CD4-positive, alpha-beta memory T cell (primary cell): ENCODE results near the gene TRIM23. TPM values are rescaled to one million over a fixed set of nuclear protein-coding genes. Genes with fewer than 3 reads are reported as not detected.

Source experiments
- polyA plus RNA-seq, 2 donors: library from polyadenylated mRNA; unstranded; fragments of 300-500 nt; fragmentation: Illumina TruSeq; gene quantifications; one replicate each; pipeline ENCODE4 v1.2.3, GENCODE V29; 2021
- total RNA-seq, 2 experiments: library from RNA; stranded (reverse); gene quantifications; one replicate each; pipeline ENCODE4 v1.2.3, GENCODE V29; 2021

TRIM23 gene
- total and polyA plus RNA-seq, 4 experiments from 2014 or later: 10.2 to 25.4 (median 17.2) TPM

Other genes starting within 250 kb of the TRIM23 start
- gene ADAMTS6, start 142.4 kb downstream of the TRIM23 start, total RNA-seq: 1 to 10 TPM in 1 of 2 experiments, under 1 TPM in 1; 0.89 to 1.8 TPM
- under 1 TPM in 1 of 2 donors, not detected in 1; 0.14 TPM for gene ADAMTS6, start 142.4 kb downstream of the TRIM23 start, polyA plus RNA-seq
- gene CENPK, start 61.2 kb downstream of the TRIM23 start, total RNA-seq: 10 to 100 TPM; 13.6 to 15.4 TPM
- 10 to 100 TPM in 1 of 2 donors, 1 to 10 TPM in 1; 6.7 to 30.7 TPM for gene CENPK, start 61.2 kb downstream of the TRIM23 start, polyA plus RNA-seq
- gene PPWD1, start 61.0 kb downstream of the TRIM23 start, total RNA-seq: 100 to 1,000 TPM; 102 to 104 TPM
- gene PPWD1, start 61.0 kb downstream of the TRIM23 start, polyA plus RNA-seq: 10 to 100 TPM; 36.4 to 45.9 TPM
- 1 to 10 TPM; 6.1 to 7.4 TPM for gene SHLD3, start 694 bp upstream of the TRIM23 start, total RNA-seq
- gene SHLD3, start 694 bp upstream of the TRIM23 start, polyA plus RNA-seq: 1 to 10 TPM; 4.9 to 9.8 TPM
- 10 to 100 TPM; 20.9 TPM for gene TRAPPC13, start 694 bp upstream of the TRIM23 start, total RNA-seq
- gene TRAPPC13, start 694 bp upstream of the TRIM23 start, polyA plus RNA-seq: 10 to 100 TPM; 16.4 to 21.4 TPM
- gene SGTB, start 97.8 kb upstream of the TRIM23 start, total RNA-seq: 10 to 100 TPM; 42.6 to 46.5 TPM
- 10 to 100 TPM in 1 of 2 donors, 1 to 10 TPM in 1; 9.3 to 22.3 TPM for gene SGTB, start 97.8 kb upstream of the TRIM23 start, polyA plus RNA-seq
- gene NLN, start 97.9 kb upstream of the TRIM23 start, total RNA-seq: 1 to 10 TPM; 2.3 to 2.4 TPM
- gene NLN, start 97.9 kb upstream of the TRIM23 start, polyA plus RNA-seq: 1 to 10 TPM; 2.9 to 3.5 TPM